Stimulated activated CD8-positive, alpha-beta memory T cell treated with anti-CD3 and anti-CD28 coated beads, Interleukin-4, amount 100 ng/mL, for 1 hour (primary cell): ENCODE results near the gene PLB1.

Source experiments
- DNase-seq, 2 donors: peaks; one replicate each; pipeline ENCODE4 v3.0.0-alpha.2; 2020; ENCODE audit warnings: low read depth in 2 of 2, low spot score in 1 of 2

The PLB1 gene

DNA sequence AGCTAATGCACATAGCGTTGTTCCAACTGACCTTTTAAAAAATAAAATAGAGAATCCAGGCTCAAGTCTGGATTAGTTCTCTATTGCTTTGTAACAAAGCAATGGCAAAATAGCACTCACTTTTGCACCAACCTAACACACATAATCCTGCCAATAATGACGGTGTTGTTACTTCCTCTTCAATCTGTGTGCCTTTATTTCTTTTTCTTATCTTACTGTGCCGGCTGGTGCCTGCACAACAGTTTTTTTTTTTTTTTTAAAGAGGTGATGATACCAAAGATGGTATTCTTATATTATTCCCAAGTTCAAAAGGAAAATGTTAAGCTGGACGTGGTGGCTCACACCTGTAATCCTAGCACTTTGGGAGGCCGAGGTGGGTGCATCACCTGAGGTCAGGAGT is 3.4 kb downstream of the PLB1 start:
- DNase-seq: no peak

DNA sequence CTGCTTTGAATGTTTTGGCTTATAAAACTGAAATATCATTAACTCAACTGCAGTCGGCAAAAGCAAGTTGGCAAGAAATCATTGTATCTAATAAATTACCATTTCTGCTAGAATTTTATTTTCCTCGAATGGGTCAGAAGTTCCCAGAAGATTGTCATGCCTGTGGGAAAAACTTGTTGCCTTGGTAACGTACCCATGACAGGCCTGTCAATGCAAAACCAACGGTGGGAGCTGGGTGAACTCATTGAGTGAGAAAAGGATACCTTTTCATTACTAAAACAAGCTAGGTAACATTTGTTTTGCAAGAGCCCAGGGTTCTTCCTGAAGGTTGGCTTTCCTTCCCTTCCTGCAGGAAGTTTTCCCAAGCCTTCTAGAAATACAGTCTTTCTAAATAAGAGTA is 9.5 kb downstream of the PLB1 start:
- DNase-seq: no peak

- no peak for DNase-seq
Observed at GRCh38 chr2:28506112-28506910, 10.5 kb downstream of the PLB1 start.

DNA sequence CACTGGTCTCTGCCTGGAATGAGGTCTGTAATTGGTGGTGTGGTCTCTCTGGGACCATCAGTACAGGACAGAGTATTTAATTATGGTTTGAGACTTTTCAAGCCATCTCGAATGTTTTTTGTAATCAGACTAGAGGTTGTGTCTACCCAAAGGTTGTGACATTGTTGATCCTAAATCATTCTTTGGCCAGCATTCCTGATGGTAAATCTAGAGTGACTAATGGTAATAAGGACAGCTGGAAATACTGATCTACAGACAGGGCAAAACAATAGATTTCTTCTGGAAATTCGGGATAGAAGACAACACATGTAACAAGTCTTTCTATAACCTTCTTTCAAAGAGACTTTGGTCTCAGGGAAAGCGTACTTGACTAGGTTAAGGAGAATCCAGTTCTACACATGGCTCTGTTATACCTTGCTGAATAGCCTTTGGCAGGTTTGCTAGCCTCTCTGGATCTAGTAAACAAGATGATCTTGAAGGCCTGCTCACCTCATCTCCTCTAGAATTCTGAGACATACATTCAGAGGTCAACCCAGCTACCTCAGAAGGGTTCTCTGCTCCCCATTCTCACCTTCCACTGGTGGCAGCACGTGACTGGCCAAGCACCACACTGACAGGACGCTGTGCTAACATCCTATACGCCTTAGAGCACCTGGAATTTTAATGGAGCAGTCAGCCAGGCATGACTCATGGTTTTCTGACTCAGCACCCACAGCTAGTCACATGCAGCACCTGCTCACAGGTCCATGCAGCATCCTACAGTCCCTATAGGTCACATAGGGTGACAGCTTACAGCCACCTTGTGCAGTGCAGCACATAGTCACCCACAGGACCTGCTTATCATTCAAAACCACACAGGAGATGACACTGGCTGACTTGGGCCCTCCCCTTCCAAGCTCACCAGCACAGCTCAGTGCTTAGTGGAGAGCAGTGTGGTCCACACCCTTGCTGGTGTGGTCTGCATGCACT is 12.2 kb downstream of the PLB1 start:
- peak; percentile 5 to 13 for DNase-seq

- no peak for DNase-seq
Observed at GRCh38 chr2:28509361-28509760, 13.5 kb downstream of the PLB1 start.

DNA sequence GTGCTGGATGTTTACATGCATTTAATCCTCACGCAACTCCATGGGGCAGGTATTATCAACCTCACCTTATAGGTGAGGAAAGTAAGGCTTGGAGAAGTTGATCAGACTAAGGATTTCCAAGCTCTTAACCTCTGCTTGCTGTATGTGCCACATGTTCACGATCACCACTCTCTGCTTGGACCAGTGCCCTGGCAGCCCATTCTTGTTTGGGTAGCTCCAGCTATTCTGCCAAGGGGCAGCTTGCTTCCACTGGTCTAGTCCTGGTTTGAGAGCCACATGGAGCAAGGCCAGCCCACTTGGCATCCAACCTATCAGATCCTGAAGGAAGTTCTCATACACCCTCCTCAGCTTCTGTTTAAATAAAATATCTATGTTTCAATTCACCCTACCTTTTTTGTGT is 14.3 kb downstream of the PLB1 start:
- DNase-seq: no peak

- no peak for DNase-seq
Observed at GRCh38 chr2:28511871-28512606, 16.2 kb downstream of the PLB1 start.

GRCh38 chr2:28512607-28512965 is 16.7 kb downstream of the PLB1 start:
- no peak for DNase-seq

- no peak for DNase-seq
Observed at GRCh38 chr2:28513097-28513496, 17.2 kb downstream of the PLB1 start.

DNA sequence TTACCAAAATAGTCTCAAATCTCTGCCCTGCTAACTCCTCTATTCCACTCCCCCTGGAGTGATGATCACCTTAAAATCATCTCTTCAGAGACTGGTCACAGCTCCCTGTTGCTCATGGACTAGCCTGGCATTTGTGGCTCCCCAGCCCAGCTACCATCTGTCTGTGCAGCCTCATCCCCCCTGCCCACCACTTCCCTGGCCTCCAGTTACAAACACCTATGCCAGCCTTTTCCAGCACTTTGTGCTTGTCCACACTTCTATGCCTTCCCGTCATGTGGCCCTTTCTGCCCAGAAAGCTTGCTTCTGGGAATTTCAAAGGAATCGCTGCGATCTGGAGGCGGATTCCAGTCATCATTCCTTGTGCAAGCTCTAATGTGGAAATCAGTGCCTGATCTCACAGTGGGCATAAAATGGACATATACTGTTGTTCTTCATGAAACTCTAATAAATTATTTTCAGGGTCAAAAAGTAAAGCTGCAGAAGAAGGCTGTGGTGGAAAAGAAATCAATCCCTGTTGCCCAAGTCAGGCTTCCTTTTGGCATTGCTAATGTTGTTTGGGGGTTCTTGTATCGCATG is 19.4 kb downstream of the PLB1 start:
- no peak for DNase-seq

DNA sequence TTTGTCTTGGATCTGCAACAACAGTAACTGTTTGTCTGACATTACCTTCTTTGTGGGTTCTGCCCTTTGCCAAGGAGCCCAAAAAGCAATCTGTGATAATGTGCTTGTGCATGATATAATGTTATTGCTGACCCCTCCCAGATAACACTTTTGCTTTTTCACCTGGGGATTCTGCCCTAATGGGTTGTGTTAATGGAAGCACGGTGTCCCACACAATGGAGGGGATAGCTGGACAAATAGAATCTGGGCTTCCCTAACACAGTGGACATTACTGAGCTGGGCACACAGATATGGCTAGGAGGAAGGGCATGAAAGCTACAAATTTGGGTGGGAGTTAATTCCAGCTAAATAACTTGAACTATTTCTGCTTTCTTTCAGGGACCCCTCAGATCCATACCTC is 20.6 kb downstream of the PLB1 start:
- DNase-seq: no peak

DNA sequence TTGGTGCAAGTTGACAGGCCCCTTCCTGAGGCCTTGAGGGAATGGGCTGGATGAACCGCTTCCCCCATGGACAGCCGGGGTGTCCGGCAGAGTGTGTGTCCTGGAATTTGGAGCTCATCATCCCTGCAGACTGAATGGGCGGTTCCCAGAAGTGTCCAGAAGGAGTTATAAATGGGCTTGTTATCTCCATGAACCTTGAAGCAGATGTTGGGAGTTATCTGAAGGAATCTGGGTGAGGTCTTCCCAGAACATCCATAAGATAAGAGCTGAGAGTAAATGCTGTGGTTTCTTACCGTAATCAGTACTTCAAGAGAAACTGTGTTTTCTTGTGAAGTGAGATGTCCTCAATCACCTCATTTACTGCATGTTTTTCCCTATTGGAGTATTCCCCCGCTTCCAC is 21.1 kb downstream of the PLB1 start:
- DNase-seq: no peak

GRCh38 chr2:28521663-28522062 is 25.8 kb downstream of the PLB1 start:
- DNase-seq: no peak

- no peak for DNase-seq
Observed at GRCh38 chr2:28522481-28522880, 26.6 kb downstream of the PLB1 start.

GRCh38 chr2:28523902-28524301 is 28.0 kb downstream of the PLB1 start:
- DNase-seq: no peak

GRCh38 chr2:28525481-28525880 is 29.6 kb downstream of the PLB1 start:
- DNase-seq: no peak

- DNase-seq: no peak
Observed at GRCh38 chr2:28526527-28527132, 30.8 kb downstream of the PLB1 start.

DNA sequence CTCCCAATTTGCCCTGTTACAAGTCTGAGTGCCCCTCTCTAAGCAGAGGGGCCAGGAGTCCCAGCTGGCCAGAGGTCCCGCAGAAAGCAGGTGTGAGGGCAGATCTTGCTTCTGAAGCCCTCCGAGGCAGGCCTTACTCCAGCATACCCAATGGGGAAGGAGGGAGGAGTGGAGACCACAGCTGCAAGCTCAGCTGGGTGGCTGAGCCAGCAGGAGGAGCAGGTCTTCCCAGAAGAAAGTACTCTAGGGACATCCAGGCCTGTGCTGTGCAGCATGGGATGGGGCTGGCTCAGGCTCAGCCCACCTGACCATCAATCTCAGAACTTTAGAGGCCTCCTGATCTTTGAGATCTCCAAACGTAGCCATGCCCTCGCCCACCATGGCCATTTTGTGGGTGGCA is 31.3 kb downstream of the PLB1 start:
- DNase-seq: no peak

DNA sequence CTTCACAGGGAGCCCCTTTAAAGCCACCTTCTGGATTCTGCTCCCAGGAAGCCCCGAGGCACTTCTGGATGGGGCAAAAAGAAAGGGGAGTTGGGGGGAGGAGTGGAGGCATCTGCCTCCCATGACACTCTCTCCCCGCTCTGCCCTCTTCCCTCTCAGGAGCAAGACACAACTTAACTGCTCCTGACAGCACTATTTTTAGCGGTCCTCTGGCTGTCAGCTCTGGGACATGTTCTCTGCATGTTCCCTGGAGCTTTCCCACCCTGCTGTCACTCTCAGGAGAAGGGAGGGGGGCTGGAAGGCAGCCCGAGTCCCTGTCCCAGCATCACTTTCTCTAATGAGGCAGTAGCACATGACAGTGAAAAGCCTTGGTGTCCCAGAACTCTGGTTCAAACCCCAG is 32.3 kb downstream of the PLB1 start:
- no peak for DNase-seq

DNA sequence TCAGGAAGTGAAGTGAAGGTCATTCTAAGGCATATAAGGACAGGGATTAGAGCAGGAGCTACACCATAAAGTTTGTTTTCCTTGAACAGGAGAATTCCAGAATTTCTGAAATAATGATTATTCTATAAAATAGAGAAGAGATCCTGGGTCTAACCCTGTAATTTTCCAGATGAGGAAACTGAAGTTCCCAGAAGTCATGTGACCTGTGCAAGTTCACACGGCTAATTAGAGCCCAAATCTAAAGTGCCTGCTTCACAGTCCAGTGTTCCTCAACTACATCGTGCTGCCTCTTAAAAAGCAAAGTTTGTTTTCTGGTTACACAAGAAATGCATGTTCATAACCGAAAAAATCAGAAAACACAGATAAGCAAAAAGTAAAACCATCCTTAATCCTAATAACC is 34.9 kb downstream of the PLB1 start:
- no peak for DNase-seq

- no peak for DNase-seq
Observed at GRCh38 chr2:28532399-28532798, 36.5 kb downstream of the PLB1 start.
